ENCODE data around the gene CWC27.

Gene CWC27

GRCh38 chr5:65066387-65067146 is 297.8 kb downstream of the CWC27 start:
- no peak overlapping the region for H3K4me3 ChIP-seq (ENCODE audit: low read length)
- no peak for TF ChIP-seq CTCF (IDR thresholded peaks at IDR 0.05; ENCODE audit: insufficient read depth, low read depth, low read length, missing control alignments)

GRCh38 chr5:65067147-65067506 is 298.4 kb downstream of the CWC27 start:
- TF ChIP-seq CTCF (IDR thresholded peaks at IDR 0.05; ENCODE audit: insufficient read depth, low read depth, low read length, missing control alignments): no peak
- no peak overlapping the region for H3K4me3 ChIP-seq (ENCODE audit: low read length)
- DNase-seq (ENCODE audit: low read depth): no peak

More at GRCh38 chr5:65066387-65067146, 297.8 kb downstream of the CWC27 start:
- DNase-seq (ENCODE audit: low read depth): no peak

All from epithelial cell of esophagus (primary cell).